Measurements from ENCODE around the gene ACTR3.

Gene ACTR3

DNA sequence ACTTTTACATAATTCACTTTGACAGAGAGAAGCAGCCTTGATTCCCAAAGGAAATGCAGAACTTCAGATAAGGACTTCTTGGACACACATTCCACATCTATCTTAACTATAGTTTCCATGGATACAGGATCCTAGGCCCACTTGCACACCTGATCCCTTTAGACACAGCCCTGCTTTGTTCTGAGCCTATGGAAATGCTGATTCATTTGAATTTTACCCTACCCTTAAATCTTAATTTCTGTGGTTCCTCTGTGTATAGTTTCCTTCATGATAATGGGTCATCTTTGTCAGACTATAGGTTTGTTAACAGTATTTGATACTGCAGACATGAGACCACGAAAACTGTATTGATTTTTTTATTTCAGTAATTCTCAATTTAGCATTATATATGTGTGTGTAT, 77.4 kb downstream of the ACTR3 start:
- DNase-seq = no peak

DNA sequence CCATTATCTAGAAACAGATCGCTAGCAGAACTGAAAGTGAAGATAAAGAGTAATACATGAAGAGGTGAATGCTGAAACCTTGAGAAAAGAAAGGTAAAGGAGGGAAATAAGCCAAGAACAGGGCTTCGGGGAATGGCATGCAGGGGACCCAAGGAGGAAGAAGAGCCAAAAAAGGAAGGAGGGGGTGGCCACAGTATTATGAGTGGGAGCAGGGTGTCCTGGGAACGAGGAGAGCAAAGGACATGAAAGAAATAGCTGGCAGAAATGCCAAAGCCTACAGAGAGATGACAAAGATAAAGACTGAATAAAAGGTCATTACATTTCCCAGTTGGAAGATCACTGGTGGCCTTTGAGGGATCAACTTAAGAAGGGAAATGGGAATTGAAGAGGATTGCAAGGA, 82.9 kb downstream of the ACTR3 start:
- no peak for DNase-seq

DNA sequence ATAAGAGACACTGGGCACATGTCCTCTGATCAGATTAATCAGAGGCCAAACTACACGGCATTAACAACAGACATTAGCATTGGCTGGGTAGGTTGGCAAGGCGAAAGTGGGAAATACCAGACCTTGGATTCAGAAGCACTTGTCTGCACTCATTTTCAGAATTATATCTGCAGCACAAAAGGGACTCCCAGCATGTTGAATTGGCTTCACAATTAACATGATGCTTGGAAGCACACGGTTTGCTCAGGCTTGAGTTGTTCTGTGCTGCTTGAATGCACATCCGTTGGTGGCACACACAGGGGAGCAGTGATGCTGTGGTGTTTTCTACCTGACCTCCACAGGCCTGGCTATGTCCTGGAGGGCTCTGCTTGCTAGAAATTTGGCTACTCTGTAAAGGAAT, 83.9 kb downstream of the ACTR3 start:
- DNase-seq = no peak

DNA sequence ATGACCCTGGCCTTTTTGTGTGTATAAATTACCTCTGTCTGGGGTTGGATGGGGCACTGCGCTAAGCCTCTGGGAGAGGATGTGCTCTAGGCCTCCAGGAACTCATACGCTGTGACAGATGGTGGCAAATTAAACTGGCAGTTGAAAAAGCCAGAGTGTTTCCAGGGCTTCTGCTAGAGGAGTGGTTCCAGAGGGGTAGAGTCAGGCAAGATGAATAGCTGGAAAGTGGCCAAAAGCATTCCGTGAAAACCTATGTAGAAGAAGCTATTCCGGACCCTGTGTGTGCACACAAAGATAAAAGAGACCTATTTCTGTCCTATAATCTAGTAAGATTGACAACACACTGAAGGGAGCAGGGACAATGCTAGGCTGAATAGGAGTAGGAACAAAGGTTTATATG, 84.8 kb downstream of the ACTR3 start:
- no peak for DNase-seq

DNA sequence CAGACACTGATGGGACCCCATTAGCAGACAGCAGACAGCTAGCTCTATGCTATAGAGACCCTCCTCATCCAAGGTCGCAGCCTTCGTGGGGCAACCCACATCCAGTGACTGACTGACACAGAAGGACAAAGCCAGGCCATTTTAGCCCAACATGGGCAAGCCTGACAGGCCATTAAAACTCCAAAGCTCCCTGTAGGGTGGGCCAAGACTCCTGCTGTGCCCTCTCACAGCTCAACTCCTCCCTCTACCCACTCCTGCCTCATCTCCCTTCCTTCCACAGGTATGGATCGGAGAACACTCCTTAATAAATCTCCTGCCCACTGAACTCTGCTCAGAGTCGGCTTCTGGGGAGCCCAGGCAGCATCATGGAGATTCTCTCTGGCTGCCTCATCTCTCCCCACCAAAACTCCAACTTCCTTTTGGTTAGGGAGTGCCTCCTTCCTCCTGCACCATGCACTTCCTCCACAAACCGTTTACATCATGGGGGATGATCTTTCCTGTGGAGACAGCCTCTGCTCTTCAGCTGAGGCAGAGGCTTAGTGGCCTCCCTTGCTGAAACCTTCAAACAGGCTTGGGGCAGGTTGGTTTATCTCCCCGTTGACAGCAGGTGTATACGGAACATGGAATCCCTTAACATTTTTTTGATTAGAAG, 86.5 kb downstream of the ACTR3 start:
- no peak for DNase-seq

DNA sequence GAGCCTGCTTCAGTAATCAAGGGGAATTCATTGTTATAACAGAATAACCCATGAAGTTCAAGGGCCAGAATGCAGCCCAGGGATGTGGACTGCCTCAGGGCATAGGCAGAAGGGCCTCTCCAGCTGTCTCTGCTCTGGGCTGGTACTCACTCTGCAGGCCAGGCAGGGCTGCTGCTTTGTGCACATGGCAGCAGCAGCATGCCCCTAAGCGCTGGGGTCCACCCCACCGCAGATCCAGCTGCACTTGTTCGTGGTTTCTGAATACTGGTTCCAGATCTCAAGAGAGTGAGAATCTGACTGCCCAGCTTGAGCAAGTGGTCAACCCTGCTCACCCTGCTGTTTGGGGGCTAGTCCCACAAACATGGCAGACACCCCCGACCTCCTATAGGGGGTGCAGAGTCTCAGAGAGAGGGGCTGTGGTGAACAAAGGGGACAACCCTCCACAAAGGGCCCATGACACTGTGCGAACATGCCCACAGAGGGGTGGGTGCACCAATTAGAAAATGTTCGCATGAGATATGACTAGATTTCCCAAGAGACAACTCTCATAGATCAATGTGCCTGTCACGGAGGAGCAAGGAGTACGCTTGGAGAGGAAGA, 87.3 kb downstream of the ACTR3 start:
- DNase-seq = no peak

DNA sequence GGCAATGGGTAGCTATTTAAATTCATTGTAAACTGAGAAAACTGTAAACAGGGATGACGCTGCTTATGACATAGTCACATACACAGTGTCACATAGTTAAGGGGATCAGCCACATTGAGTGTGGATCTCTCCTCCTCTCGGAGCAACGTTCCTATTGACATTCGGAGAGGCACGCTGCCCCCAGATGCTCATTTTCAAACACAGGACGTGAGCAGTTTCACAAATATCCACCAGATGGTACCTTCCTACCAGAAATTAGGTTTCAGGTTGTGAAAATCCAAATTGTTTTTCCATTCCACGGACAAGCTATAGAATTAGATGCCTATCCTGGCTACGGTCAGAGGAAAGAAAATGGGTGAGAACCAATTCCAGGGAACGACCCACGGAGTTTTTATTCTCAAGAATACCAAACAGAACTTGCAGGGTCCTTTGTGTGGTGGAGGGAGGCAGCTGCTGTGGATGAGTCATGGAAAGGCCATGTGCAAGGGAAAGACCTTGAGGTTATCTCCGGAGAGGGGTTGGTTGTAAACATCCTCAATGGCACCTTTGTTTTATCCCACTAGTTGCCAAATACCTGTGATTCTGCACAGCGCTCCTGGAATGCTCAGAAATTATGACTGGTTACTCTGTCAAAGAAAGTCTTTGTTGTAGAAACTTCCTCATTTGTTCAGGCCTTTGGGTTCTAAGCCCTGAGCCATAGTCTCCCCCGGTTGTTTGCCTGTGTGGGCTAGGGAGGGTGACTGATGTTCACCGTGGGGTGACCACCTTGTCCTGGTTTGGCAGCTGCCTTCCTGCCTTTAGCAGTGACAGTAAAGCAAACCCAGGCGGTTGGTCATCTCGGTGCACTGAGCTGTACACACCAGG, 88.0 kb downstream of the ACTR3 start:
- no peak for DNase-seq

DNA sequence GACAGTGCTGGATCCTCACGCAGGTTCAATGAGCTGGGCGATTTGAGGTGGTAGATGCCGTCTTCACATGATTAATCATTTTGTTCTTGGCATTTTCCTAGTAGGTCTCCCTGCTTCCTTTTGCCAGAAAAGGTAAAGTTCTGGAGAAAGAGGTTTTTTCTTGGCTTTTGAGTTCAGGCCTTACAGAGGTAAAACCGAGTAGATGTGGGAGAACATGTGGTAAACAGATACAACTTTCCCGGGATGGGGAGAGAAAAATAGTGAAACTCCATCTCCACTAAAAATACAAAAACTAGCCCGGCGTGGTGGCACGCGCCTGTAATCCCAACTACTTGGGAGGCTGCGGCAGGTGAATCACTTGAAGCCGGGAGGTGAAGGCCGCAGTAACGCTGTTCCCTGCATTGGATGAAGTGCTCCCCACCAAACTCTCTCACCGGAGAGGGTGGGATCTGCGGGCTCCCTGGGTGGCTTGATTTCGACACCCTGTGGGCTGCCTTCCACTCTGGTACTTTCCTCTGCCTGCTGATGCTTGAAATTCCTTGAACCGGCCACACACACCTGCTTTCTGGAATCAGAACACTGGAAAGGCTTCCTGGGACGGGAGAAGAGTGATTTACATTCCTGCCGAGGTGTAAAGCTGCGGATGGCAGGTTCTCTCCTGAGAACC, 88.8 kb downstream of the ACTR3 start:
- no peak for DNase-seq

DNA sequence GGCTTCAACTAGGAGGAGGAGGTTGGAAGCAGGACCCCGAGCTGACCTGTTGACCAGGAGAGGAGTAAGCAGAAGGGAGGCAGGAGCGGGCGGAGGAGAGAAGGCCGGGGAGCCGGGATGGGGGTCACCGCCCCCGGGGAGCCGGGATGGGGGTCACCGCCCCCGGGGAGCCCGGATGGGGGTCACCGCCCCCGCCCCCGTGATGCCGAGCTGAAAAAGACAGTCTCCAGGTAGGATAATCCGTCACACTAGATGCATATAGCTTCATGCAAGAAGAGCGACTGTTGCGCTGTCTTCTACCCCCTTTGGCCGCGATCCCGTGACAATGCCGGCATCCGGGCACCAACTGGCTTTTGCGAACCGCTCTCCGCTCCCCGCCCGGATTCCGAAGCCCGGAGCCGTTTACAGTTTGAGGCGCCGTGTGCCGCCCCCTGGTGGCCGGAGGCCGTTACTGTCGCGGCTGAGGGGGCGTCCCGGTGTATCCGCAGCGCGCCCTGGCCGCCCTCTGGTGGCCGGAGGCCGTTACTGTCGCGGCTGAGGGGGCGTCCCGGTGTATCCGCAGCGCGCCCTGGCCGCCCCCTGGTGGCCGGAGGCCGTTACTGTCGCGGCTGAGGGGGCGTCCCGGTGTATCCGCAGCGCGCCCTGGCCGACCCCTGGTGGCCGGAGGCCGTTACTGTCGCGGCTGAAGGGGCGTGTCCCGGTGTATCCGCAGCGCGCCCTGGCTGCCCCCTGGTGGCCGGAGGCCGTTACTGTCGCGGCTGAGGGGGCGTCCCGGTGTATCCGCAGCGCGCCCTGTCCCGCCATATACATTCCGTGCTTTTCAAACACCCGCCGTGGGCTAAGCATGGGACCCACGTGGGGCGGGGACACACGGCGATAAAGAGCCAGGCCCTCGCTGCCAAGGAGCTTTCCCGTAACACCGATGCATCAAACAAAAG, 89.6 kb downstream of the ACTR3 start:
- peak; percentile 64 to 72 for DNase-seq

DNA sequence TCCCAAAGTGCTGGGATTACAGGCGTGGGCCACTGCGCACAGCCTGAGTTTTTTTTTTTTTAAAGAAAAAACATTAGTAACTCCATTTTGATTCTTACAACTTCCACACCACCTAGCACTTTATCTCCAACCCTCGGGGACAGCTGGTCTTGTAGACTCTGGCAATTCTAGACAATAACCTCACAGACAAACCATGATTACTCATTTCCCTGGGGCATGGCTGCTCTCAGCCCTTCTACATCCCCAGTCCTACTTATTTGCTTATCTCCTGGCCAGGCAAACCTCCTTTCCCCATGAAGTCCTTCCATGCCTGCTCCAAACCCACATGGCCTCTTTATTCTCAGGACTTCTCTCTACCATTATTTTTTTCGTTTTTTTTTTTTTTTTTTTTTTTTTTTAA, 91.1 kb downstream of the ACTR3 start:
- DNase-seq = no peak

DNA sequence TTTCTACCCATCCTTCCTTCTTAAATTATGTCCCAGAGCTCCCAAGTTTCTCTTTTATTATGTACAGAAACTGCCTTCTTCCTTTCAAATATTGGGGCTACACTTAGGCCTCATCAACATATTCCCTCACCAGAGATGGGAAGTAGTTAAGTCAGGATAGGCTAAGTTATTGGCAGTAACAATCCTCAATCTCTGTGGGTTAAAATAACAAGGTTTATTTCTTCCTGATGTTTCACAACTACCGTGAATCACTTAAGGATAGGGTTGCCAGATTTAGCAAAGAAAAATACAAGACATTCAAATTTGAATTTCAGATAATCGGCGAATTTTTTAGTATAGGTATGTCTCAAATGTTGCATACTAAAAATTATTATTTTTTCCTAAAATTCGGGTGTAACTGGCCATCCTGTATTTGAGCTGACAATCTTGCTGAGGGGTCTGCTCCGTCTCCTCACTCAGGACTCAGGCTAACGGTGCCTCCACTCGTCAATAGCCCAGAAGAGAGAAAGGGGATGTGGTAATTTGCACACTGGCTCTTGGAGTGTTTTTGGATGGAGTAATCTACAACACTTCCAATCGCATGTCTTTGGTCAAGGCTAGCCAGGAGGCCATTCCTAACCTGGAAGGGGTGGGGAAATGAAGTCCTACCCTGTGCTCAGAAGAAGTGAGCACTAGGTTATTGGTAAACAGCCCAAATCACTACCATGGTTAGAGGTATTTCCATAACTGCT, 91.7 kb downstream of the ACTR3 start:
- DNase-seq = no peak

DNA sequence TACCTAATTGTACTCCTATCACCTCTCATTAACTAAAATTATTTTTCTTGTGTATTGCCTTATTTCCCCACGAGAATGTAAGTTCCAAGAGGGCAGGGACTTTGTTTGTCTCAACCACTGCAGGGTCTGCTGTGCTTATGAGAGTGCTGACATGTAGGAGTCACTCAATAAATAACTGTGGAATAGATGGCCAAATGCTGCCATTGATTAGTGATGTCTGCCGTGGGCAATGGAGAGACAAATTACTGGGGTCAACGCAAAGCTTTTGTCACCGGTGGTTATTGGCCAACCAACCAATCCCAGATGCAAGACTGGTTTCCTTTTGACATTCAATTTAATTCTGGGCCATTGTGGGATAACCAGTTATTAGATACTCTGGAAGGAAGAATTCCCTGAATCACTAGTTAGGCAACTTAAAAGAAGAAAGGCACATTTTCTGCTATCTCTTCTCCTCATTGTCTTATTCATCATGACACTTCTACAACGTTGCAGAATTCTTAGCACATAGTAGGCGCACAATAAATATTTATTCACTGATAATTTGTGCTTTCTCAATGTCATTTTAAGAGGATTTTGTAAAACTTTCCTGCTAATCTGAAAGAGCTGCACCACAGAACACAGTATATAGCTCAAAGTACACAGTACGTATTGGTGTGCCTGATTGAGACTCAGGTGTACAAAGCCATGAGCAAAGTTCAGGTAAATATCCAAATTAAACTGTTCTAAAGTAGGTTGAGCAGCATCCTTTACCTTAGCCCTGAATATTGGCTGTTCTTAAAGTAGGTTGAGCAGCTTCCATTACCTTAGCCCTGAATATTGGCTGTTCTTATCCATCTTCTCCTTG, 95.9 kb downstream of the ACTR3 start:
- DNase-seq = no peak

DNA sequence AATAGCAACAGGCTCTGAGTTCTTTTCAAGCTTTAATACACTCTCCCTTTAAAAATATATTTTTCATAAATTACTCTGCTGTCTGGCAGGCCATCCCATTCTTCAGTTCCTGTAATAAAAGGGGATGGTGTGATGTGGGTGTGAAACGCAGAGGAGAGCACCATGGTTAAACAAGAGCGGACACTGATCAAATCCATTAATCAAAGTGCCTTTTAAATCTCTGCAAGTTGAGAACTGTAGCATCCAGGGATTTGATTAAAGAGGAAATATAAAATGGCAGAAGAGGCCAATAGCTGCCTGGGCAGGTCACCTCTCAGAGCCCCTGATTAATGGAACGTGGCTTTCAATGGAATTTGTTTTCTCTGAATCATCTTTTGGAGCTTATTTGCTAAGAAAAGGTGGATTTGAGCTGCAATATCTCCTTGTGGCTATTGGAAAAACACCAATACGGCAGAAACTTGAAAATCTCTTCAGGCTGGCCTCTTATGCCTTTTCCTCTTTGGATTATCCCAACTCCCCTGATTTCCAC, 96.9 kb downstream of the ACTR3 start:
- no peak for DNase-seq

DNA sequence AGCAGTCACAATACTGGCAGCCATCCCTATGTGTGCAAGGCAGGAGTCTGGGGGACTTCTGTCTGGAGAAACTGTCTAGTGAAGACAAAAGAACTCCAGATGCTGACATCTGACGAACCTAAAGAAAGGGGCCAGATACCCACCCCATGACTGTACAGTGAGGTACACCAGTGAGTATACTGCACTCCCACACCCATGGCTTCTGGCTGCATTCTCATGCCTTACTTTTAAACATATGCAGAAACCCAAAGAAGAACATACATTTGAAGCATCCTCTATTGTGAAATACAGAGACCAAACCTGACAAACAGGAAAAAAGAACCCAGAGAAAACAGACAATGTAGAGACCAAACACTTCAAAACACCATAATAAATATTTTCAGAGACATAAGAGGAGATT, 102.2 kb downstream of the ACTR3 start:
- no peak for DNase-seq

DNA sequence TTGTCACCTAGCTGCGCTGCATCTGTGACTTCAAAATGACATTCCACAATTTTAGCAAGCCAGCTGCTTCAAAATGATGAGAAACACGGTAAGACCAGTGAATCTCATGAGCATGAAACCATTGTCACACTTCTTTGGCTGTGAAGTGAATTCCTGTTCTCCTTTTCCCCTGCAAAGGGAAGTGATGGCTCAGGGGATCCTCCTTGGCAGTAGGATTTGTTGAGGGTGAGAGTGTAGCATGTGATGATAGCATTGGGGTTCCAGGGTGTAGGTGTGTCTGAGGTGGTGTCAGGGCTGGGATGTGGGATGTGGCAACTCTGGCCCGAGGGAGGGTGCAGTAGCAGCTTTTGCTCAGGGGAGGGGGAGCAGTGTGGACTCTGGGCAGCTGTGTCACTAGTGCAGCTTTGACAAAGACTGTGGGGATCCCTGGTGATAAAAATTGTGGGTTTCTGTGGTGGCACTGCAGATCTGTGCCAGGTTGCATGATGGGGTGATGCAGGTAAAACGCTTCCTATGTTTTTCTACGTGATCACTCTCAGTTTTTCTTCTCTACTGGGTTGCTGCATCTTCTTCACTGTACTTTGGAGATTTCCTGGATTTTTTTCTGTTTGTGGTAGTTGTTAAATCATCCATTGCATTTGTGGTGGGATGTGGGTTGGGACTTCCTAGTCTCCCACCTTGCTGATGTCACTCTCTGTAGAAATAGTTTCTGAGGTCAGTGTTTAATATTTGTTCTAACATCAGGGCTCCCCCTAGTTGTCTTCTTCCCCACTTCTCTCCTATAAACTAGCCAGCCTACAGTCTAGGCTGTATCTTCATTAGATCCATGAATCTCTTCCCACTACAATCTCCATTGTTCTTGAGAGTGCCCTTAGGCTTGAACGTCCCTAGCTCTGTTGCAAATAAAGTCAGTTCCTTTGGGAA, 107.0 kb downstream of the ACTR3 start:
- no peak for DNase-seq

DNA sequence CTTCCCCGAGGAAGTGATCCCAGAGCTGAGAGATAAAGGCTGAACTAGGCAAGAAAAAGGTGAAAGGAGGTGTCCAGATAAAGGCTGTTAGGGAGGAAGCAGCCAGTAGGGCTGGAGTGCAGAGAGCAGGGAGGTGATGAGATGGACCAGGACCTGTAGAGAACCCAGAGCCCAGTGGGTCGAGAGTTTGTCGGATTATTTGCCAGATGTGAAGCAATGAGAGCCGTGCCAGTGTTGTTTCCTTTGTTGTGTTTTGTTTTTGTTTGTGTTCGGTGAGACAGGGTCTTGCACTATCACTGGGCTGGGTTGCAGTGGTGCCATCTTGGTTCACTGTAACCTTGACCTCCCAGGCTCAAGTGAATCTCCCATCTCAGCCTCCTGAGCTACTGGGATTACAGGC, 111.3 kb downstream of the ACTR3 start:
- no peak for DNase-seq

DNA sequence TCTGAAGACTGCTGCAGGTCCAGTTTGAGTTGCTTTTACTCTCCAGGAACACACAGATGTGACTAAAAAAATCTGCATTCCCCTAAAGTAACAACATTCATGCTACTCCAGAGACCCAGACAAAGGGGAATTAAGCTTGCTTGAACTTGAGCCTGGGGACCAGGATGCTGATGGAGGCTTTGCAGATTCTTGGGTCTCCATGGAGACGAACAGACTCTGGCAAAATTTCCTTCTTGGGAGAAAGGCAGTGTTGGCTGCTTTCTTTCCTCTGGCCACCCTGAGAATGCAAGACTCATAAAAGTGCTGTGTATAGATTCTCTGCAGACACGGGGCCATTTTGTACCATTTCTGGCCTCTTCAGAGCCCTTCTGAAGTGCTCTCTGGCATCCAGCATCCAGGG, 112.0 kb downstream of the ACTR3 start:
- no peak for DNase-seq

DNA sequence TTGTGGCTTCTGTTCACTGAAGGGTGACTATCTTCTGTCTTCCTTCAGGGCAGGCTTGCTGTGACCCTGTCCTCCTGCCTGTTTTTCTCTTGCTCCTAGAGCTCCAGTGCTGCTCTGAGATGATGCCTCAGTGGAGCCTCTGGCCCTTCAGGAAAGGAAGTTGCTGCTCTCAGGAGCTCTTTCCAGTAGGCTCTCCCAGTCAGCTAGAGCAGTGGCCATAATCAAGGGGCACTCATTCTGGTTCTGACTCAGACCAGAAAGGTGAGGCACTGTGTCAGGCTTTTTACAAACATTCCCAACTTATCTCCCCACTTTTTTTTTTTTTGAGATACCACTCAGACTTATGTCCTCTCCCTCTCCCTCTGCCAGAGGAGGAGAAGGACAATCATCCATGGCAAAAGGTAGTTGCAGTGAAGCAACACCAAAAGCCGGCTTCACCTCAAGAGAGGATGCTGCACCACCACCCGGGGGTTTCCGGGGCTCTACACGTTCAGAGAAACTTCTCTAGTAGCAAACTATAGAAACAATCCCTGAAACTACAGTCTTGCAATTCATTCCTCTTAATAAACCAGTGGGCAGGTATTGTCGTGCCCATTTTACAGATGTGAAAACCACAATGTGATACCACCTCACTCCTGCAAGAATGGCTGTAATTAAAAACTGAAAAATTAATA, 115.4 kb downstream of the ACTR3 start:
- DNase-seq = no peak

DNA sequence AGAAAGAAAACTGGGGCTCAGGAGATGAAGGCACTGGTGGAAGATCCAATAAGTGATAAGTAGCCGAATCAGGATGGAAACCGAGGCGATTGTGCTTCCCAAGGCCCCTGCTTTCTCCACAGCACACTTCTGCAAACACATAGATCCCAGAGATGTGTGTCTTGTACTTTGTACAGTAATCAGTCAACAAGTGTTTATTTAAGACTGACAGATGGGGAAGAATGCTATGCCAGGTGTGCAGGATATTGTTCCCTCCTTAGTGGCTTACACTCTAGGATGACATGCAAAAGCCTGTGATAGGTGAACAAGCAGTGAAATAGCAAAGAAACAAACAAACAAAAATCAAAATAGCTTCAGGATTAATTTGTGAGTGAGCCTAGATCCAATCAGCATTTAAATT, 116.6 kb downstream of the ACTR3 start:
- DNase-seq = no peak
